ENCODE data around the gene APBB1IP. TPM values are rescaled to one million over a fixed set of nuclear protein-coding genes. Genes with fewer than 3 reads are reported as not detected.
"Not testable (repeated sequence)": the region's sequence is repeated elsewhere in the genome, so short reads cannot be mapped to it uniquely, and the experiment has no call there.

The APBB1IP gene
- total RNA-seq, 1 experiment from 2014 or later: not detected

- not testable (repeated sequence) for H3K56ac ChIP-seq (ENCODE audit: insufficient read length, low read depth, low read length); H2BK12ac ChIP-seq (ENCODE audit: insufficient read length, low read depth, low read length); H2BK120ac ChIP-seq (ENCODE audit: low read depth, low read length, poor library complexity, severe bottlenecking); H3K27ac ChIP-seq (ENCODE audit: insufficient read length, low read depth, low read length); H3K4me1 Mint-ChIP-seq; H3K4me1 ChIP-seq (ENCODE audit: insufficient read depth, low read length); H2AK5ac ChIP-seq (ENCODE audit: insufficient read length, low read length); H3K27ac Mint-ChIP-seq; H3K23ac ChIP-seq (ENCODE audit: insufficient read length, low read depth, low read length); H3K18ac ChIP-seq (ENCODE audit: insufficient read length, low read depth, low read length); H3K4me2 ChIP-seq (ENCODE audit: insufficient read depth, insufficient read length, low read length); H2BK20ac ChIP-seq (ENCODE audit: low read depth, low read length, poor library complexity, severe bottlenecking); H2AFZ ChIP-seq (ENCODE audit: low read length); H3K36me3 Mint-ChIP-seq (ENCODE audit: insufficient read depth in 1 of 3, low read depth in 3 of 3); H3K27me3 ChIP-seq (ENCODE audit: insufficient read depth, low read length); H3K23me2 ChIP-seq (ENCODE audit: insufficient read length, low read depth, low read length, poor library complexity, severe bottlenecking); H4K5ac ChIP-seq (ENCODE audit: insufficient read length, low read depth, low read length); H3K79me1 ChIP-seq (ENCODE audit: insufficient read depth, low read depth, low read length, poor library complexity, severe bottlenecking); DNase-seq; H4K8ac ChIP-seq (replicated peaks; ENCODE audit: insufficient read length, low read depth, low read length); H3K4ac ChIP-seq (ENCODE audit: low read depth, low read length); H3K79me2 ChIP-seq (ENCODE audit: insufficient read depth, low read length); H4K20me1 ChIP-seq (ENCODE audit: control insufficient read depth, insufficient read depth, insufficient read length); H3K9me3 Mint-ChIP-seq; H3K4me3 Mint-ChIP-seq; H3T11ph ChIP-seq (ENCODE audit: low read length); H2BK15ac ChIP-seq (ENCODE audit: low read depth, low read length); H3K9me3 ChIP-seq (ENCODE audit: control insufficient read depth, low read depth, low read length); H3K14ac ChIP-seq (ENCODE audit: insufficient read depth, low read length); H3K27me3 Mint-ChIP-seq (ENCODE audit: low read depth); H3K9ac ChIP-seq (ENCODE audit: extremely low read depth, insufficient read length, low read length); H4K91ac ChIP-seq (ENCODE audit: insufficient read length, low read depth, low read length); H2BK5ac ChIP-seq (ENCODE audit: insufficient read length, low read length)
- 100% methylated on average over 1 of the region's 13 CpGs for WGBS (ENCODE audit: extremely low coverage, insufficient read length, low lambda C conversion rate)
Measured at GRCh38 chr10:26604320-26605093, 166.4 kb downstream of the APBB1IP start.

All from H9 (cell line).